CD8-positive, alpha-beta memory T cell (primary cell): Measurements from ENCODE around the gene ABCC8. TPM values are rescaled to one million over a fixed set of nuclear protein-coding genes. Genes with fewer than 3 reads are reported as not detected.

Source experiments
- CTCF ChIA-PET: fragments of 350-600 bp; sonication (Branson Sonifier 250); formaldehyde crosslinking; loops from one replicate; lab custom pipeline; 2021; ENCODE audit warnings: antibody characterized with exemption; lab: Charles Lee
- POLR2A ChIA-PET: fragments of 350-600 bp; sonication (Branson Sonifier 250); formaldehyde crosslinking; loops from one replicate; lab custom pipeline; 2021; ENCODE audit warnings: antibody characterized with exemption; lab: Charles Lee
- DNase-seq, 5 donors: peaks; one replicate each; pipeline versions ENCODE4 v3.0.0 to v3.0.0-alpha.2; 2020 to 2022; ENCODE audit warnings: mixed read lengths in 1 of 5
- H3K27ac ChIP-seq: one replicate; pipeline ENCODE4 v1.7.0; 2013; ENCODE audit warnings: low read depth, mild to moderate bottlenecking, low read length, moderate library complexity
- H3K27me3 ChIP-seq: 2 replicates; pipeline ENCODE4 v1.7.0; 2013; ENCODE audit warnings: low read length, mild to moderate bottlenecking; ENCODE audit not compliant: insufficient read depth, poor library complexity, severe bottlenecking
- H3K36me3 ChIP-seq: 2 replicates; pipeline ENCODE4 v1.7.0; 2013; ENCODE audit warnings: mild to moderate bottlenecking, low read length, moderate library complexity; ENCODE audit not compliant: insufficient read depth
- H3K4me1 ChIP-seq: 2 replicates; pipeline ENCODE4 v1.7.0; 2013; ENCODE audit warnings: mild to moderate bottlenecking, low read length, moderate library complexity; ENCODE audit not compliant: insufficient read depth
- H3K4me3 ChIP-seq: 2 replicates; pipeline ENCODE4 v1.7.0; 2013; ENCODE audit warnings: mild to moderate bottlenecking, low read length
- H3K9me3 ChIP-seq: 2 replicates; pipeline ENCODE4 v1.7.0; 2013; ENCODE audit warnings: mild to moderate bottlenecking, low read length
- H3K27ac Mint-ChIP-seq, 8 donors: one replicate each; pipeline ENCODE4 v1.8.0; 2020 to 2021; ENCODE audit warnings: mixed read lengths in 8 of 8, mild to moderate bottlenecking in 6 of 8, inconsistent platforms in 3 of 8, moderate library complexity in 3 of 8
- H3K27me3 Mint-ChIP-seq, 2 donors: one replicate each; pipeline ENCODE4 v1.8.0; 2020 to 2021; ENCODE audit warnings: mixed read lengths in 2 of 2, mild to moderate bottlenecking in 1 of 2, moderate library complexity in 1 of 2
- H3K36me3 Mint-ChIP-seq, 3 donors: one replicate each; pipeline ENCODE4 v1.8.0; 2020 to 2021; ENCODE audit warnings: mixed read lengths in 3 of 3, inconsistent platforms in 1 of 3, mild to moderate bottlenecking in 1 of 3
- H3K4me1 Mint-ChIP-seq, 3 donors: one replicate each; pipeline ENCODE4 v1.8.0; 2020 to 2021; ENCODE audit warnings: mixed read lengths in 3 of 3, inconsistent platforms in 1 of 3, mild to moderate bottlenecking in 1 of 3
- H3K4me3 Mint-ChIP-seq, 7 donors: one replicate each; pipeline ENCODE4 v1.8.0; 2020 to 2021; ENCODE audit warnings: mixed read lengths in 7 of 7, mild to moderate bottlenecking in 6 of 7, moderate library complexity in 4 of 7, inconsistent platforms in 2 of 7
- H3K9me3 Mint-ChIP-seq, 5 donors: one replicate each; pipeline ENCODE4 v1.8.0; 2020 to 2022; ENCODE audit warnings: mixed read lengths in 5 of 5, mild to moderate bottlenecking in 3 of 5, moderate library complexity in 2 of 5, inconsistent platforms in 1 of 5
- polyA plus RNA-seq: library from polyadenylated mRNA; unstranded; fragments of 300-500 nt; fragmentation: Illumina TruSeq; gene quantifications from one replicate; pipeline ENCODE4 v1.2.3, GENCODE V29; 2021
- total RNA-seq, 2 experiments: library from RNA; stranded (reverse); gene quantifications; one replicate each; pipeline ENCODE4 v1.2.3, GENCODE V29; 2021

ABCC8 gene
- total and polyA plus RNA-seq, 3 experiments from 2014 or later = not detected

GRCh38 chr11:17445240-17445795 is 31.3 kb downstream of the ABCC8 start:
- peaks cover 0 to 4% (median 0%) of the 10 kb centered on the region in 5 donors for H3K9me3 Mint-ChIP-seq
- CTCF ChIA-PET = no interaction called here

GRCh38 chr11:17443926-17444690 is 32.5 kb downstream of the ABCC8 start:
- Mint-ChIP-seq H3K4me1 (peaks cover 0 to 4% (median 0%) of the 10 kb centered on the region in 3 donors), H3K36me3 (peaks cover 0 to 4% (median 2%) of the 10 kb centered on the region in 3 donors), H3K27me3 (peaks cover 11 to 34% of the 10 kb centered on the region in 2 donors), H3K27ac (no peak overlapping the region), H3K9me3 (peaks cover 0 to 4% (median 0%) of the 10 kb centered on the region in 5 donors), H3K4me3 (no peak overlapping the region)
- POLR2A ChIA-PET = interaction anchor here (0.6 kb wide), 1 partner anchor 367 kb away, joined by 3 read pairs; the partner anchor contains the start of gene RPS13
- H3K27ac ChIP-seq = no peak overlapping the region
- no peaks in the 10 kb centered on the region for H3K27me3 ChIP-seq
- no peaks in the 10 kb centered on the region for H3K9me3 ChIP-seq
- DNase-seq = no peak
- no peaks in the 10 kb centered on the region for H3K36me3 ChIP-seq
- no peak overlapping the region for H3K4me3 ChIP-seq
- no peaks in the 10 kb centered on the region for H3K4me1 ChIP-seq
- CTCF ChIA-PET = interaction anchor here (1.3 kb wide), 1 partner anchor 12 kb away, joined by 5 read pairs; no protein-coding TSS in a partner anchor

More at GRCh38 chr11:17445240-17445795, 31.3 kb downstream of the ABCC8 start:
- POLR2A ChIA-PET = no interaction called here
- no peak overlapping the region for H3K27ac Mint-ChIP-seq
- Histone ChIP-seq H3K27me3 (no peaks in the 10 kb centered on the region), H3K4me1 (no peaks in the 10 kb centered on the region), H3K36me3 (no peaks in the 10 kb centered on the region), H3K27ac (no peak overlapping the region), H3K9me3 (no peaks in the 10 kb centered on the region), H3K4me3 (no peak overlapping the region)
- H3K36me3 Mint-ChIP-seq = peaks cover 0 to 4% (median 2%) of the 10 kb centered on the region in 3 donors
- H3K4me1 Mint-ChIP-seq = no peaks in the 10 kb centered on the region
- H3K4me3 Mint-ChIP-seq = no peak overlapping the region
- no peak for DNase-seq
- H3K27me3 Mint-ChIP-seq = peaks cover 5 to 22% of the 10 kb centered on the region in 2 donors

GRCh38 chr11:17443423-17443822 is 33.2 kb downstream of the ABCC8 start:
- H3K4me3 ChIP-seq = no peak overlapping the region
- H3K4me3 Mint-ChIP-seq = no peak overlapping the region
- H3K36me3 ChIP-seq = no peaks in the 10 kb centered on the region
- no peak overlapping the region for H3K27ac ChIP-seq
- peaks cover 11 to 41% of the 10 kb centered on the region in 2 donors for H3K27me3 Mint-ChIP-seq
- H3K4me1 ChIP-seq = no peaks in the 10 kb centered on the region
- CTCF ChIA-PET = interaction anchor here (1.3 kb wide), 1 partner anchor 12 kb away, joined by 5 read pairs; no protein-coding TSS in a partner anchor
- no peak overlapping the region for H3K27ac Mint-ChIP-seq
- peaks cover 0 to 4% (median 2%) of the 10 kb centered on the region in 3 donors for H3K36me3 Mint-ChIP-seq
- no peak for DNase-seq
- no peaks in the 10 kb centered on the region for H3K27me3 ChIP-seq
- POLR2A ChIA-PET = no interaction called here
- H3K9me3 Mint-ChIP-seq = peaks cover 0 to 4% (median 0%) of the 10 kb centered on the region in 5 donors
- peaks cover 0 to 6% (median 0%) of the 10 kb centered on the region in 3 donors for H3K4me1 Mint-ChIP-seq
- no peaks in the 10 kb centered on the region for H3K9me3 ChIP-seq

- peaks cover 0 to 4% (median 0%) of the 10 kb centered on the region in 5 donors for H3K9me3 Mint-ChIP-seq
- H3K4me1 ChIP-seq = no peaks in the 10 kb centered on the region
- no peaks in the 10 kb centered on the region for H3K27me3 ChIP-seq
- peak overlapping the region in 1 of 8 donors; percentile 38 for H3K27ac Mint-ChIP-seq
- peaks cover 0 to 6% (median 0%) of the 10 kb centered on the region in 3 donors for H3K4me1 Mint-ChIP-seq
- H3K36me3 Mint-ChIP-seq = peaks cover 0 to 4% (median 2%) of the 10 kb centered on the region in 3 donors
- no peaks in the 10 kb centered on the region for H3K9me3 ChIP-seq
- POLR2A ChIA-PET = no interaction called here
- no peak overlapping the region for H3K27ac ChIP-seq
- no peaks in the 10 kb centered on the region for H3K36me3 ChIP-seq
- H3K4me3 Mint-ChIP-seq = no peak overlapping the region
- H3K4me3 ChIP-seq = no peak overlapping the region
- DNase-seq = no peak
- peaks cover 11 to 42% of the 10 kb centered on the region in 2 donors for H3K27me3 Mint-ChIP-seq
- CTCF ChIA-PET = no interaction called here
Observed at GRCh38 chr11:17443000-17443399, 33.6 kb downstream of the ABCC8 start.

GRCh38 chr11:17439316-17439782 is 37.3 kb downstream of the ABCC8 start:
- peaks cover 0 to 4% (median 0%) of the 10 kb centered on the region in 5 donors for H3K9me3 Mint-ChIP-seq
- H3K4me3 Mint-ChIP-seq = no peak overlapping the region
- Histone ChIP-seq H3K4me3 (no peak overlapping the region), H3K36me3 (no peaks in the 10 kb centered on the region), H3K27ac (no peak overlapping the region), H3K27me3 (no peaks in the 10 kb centered on the region), H3K9me3 (no peaks in the 10 kb centered on the region), H3K4me1 (no peaks in the 10 kb centered on the region)
- POLR2A ChIA-PET = no interaction called here
- H3K36me3 Mint-ChIP-seq = peaks cover 0 to 4% (median 2%) of the 10 kb centered on the region in 3 donors
- H3K27ac Mint-ChIP-seq = peak overlapping the region in 1 of 8 donors; percentile 39
- CTCF ChIA-PET = no interaction called here
- no peak for DNase-seq
- peaks cover 11 to 48% of the 10 kb centered on the region in 2 donors for H3K27me3 Mint-ChIP-seq
- peaks cover 0 to 6% (median 0%) of the 10 kb centered on the region in 3 donors for H3K4me1 Mint-ChIP-seq

- Mint-ChIP-seq H3K4me3 (no peak overlapping the region), H3K27me3 (peaks cover 7 to 43% of the 10 kb centered on the region in 2 donors), H3K36me3 (peaks cover 0 to 4% (median 2%) of the 10 kb centered on the region in 3 donors), H3K4me1 (peaks cover 0 to 6% (median 0%) of the 10 kb centered on the region in 3 donors), H3K27ac (peak overlapping the region in 1 of 8 donors; percentile 18), H3K9me3 (peaks cover 0 to 4% (median 0%) of the 10 kb centered on the region in 5 donors)
- ChIA-PET POLR2A (no interaction called here), CTCF (no interaction called here)
- no peaks in the 10 kb centered on the region for H3K27me3 ChIP-seq
- H3K9me3 ChIP-seq = no peaks in the 10 kb centered on the region
- H3K4me1 ChIP-seq = no peaks in the 10 kb centered on the region
- DNase-seq = no peak
- H3K36me3 ChIP-seq = no peaks in the 10 kb centered on the region
- H3K27ac ChIP-seq = no peak overlapping the region
- no peak overlapping the region for H3K4me3 ChIP-seq
Observed at GRCh38 chr11:17437366-17437765, 39.3 kb downstream of the ABCC8 start.

GRCh38 chr11:17434108-17434507 is 42.5 kb downstream of the ABCC8 start:
- ChIA-PET POLR2A (no interaction called here), CTCF (no interaction called here)
- Histone ChIP-seq H3K4me1 (no peaks in the 10 kb centered on the region), H3K9me3 (no peaks in the 10 kb centered on the region), H3K27me3 (no peaks in the 10 kb centered on the region), H3K27ac (no peak overlapping the region), H3K36me3 (no peaks in the 10 kb centered on the region), H3K4me3 (no peak overlapping the region)
- Mint-ChIP-seq H3K27ac (no peak overlapping the region), H3K4me3 (no peak overlapping the region), H3K4me1 (peaks cover 0 to 2% (median 0%) of the 10 kb centered on the region in 3 donors), H3K9me3 (no peaks in the 10 kb centered on the region), H3K27me3 (peaks cover 0 to 26% of the 10 kb centered on the region in 2 donors), H3K36me3 (no peaks in the 10 kb centered on the region)
- DNase-seq = no peak

- no peaks in the 10 kb centered on the region for H3K9me3 ChIP-seq
- no peak overlapping the region for H3K4me3 Mint-ChIP-seq
- H3K9me3 Mint-ChIP-seq = no peaks in the 10 kb centered on the region
- peaks cover 6 to 26% of the 10 kb centered on the region in 2 donors for H3K27me3 Mint-ChIP-seq
- no peaks in the 10 kb centered on the region for H3K36me3 Mint-ChIP-seq
- CTCF ChIA-PET = interaction anchor here (1.2 to 1.8 kb wide), 2 partner anchors 12 to 42 kb away, joined by 3 to 5 read pairs; no protein-coding TSS in a partner anchor
- H3K4me1 ChIP-seq = no peaks in the 10 kb centered on the region
- H3K4me1 Mint-ChIP-seq = no peaks in the 10 kb centered on the region
- H3K36me3 ChIP-seq = no peaks in the 10 kb centered on the region
- H3K4me3 ChIP-seq = no peak overlapping the region
- H3K27me3 ChIP-seq = no peaks in the 10 kb centered on the region
- no peak overlapping the region for H3K27ac ChIP-seq
- POLR2A ChIA-PET = no interaction called here
- DNase-seq = no peak
- H3K27ac Mint-ChIP-seq = peak overlapping the region in 1 of 8 donors; percentile 87
Observed at GRCh38 chr11:17432002-17432401, 44.6 kb downstream of the ABCC8 start.
